Liver (tissue), 9 donors: ENCODE results near the gene NR5A2. TPM values are rescaled to one million over a fixed set of nuclear protein-coding genes. Genes with fewer than 3 reads are reported as not detected.

ENCODE experiments used
- DNase-seq: peaks from one replicate; pipeline ENCODE4 v3.0.0-alpha.2; 2017; ENCODE audit warnings: low spot score
- H3K27ac ChIP-seq, 2 donors: one replicate each; pipeline ENCODE4 v1.7.0; 2013; ENCODE audit warnings: inconsistent platforms in 2 of 2, low read length in 2 of 2, control low read depth in 1 of 2, low read depth in 1 of 2, mild to moderate bottlenecking in 1 of 2
- H3K27me3 ChIP-seq, 4 donors: one replicate each; pipeline versions ENCODE4 v1.6.1 to v1.7.0; 2013; ENCODE audit warnings: low read length in 3 of 4, inconsistent platforms in 1 of 4, mild to moderate bottlenecking in 1 of 4, moderate library complexity in 1 of 4; ENCODE audit not compliant: control insufficient read depth in 4 of 4, insufficient read depth in 4 of 4
- H3K36me3 ChIP-seq, 4 donors: one replicate each; pipeline versions ENCODE4 v1.6.1 to v1.7.0; 2013; ENCODE audit warnings: low read length in 3 of 4, mild to moderate bottlenecking in 3 of 4, low read depth in 1 of 4, moderate library complexity in 1 of 4; ENCODE audit not compliant: control insufficient read depth in 4 of 4, insufficient read depth in 3 of 4
- H3K4me1 ChIP-seq, 4 donors: one replicate each; pipeline versions ENCODE4 v1.6.1 to v1.7.0; 2013; ENCODE audit warnings: low read length in 3 of 4, mild to moderate bottlenecking in 3 of 4, moderate library complexity in 1 of 4; ENCODE audit not compliant: control insufficient read depth in 4 of 4, insufficient read depth in 4 of 4
- H3K4me3 ChIP-seq, 3 donors: one replicate each; pipeline versions ENCODE4 v1.6.1 to v1.7.0; 2013; ENCODE audit warnings: low read length in 3 of 3, control low read depth in 1 of 3, low read depth in 1 of 3, mild to moderate bottlenecking in 1 of 3
- H3K9ac ChIP-seq, 2 donors: one replicate each; pipeline ENCODE4 v1.7.0; 2013; ENCODE audit warnings: low read length in 2 of 2, mild to moderate bottlenecking in 2 of 2, moderate library complexity in 2 of 2, control low read depth in 1 of 2, low read depth in 1 of 2
- H3K9me3 ChIP-seq, 4 donors: one replicate each; pipeline versions ENCODE4 v1.6.1 to v1.7.0; 2013; ENCODE audit warnings: low read length in 3 of 4; ENCODE audit not compliant: control insufficient read depth in 4 of 4
- ATF3 ChIP-seq: IDR thresholded peaks from 2 replicates; pipeline ENCODE4 v1.6.1; 2016; ENCODE audit warnings: antibody characterized with exemption
- CTCF ChIP-seq: fragments of 150-350 bp; IDR thresholded peaks from 2 replicates; pipeline ENCODE4 v1.5.1; 2017; ENCODE audit warnings: improper control_type of control experiment, low read depth, low read length; ENCODE audit not compliant: missing input control
- EGR1 ChIP-seq, 2 donors: IDR thresholded peaks; 2 replicates each; pipeline ENCODE4 v1.6.1; 2016 to 2018; ENCODE audit warnings: antibody characterized with exemption in 2 of 2, low read depth in 2 of 2
- FOXA2 ChIP-seq: IDR thresholded peaks from 2 replicates; pipeline ENCODE4 v1.6.1; 2016; ENCODE audit warnings: antibody characterized with exemption
- GABPA ChIP-seq, 2 donors: IDR thresholded peaks in 1 of 2; conservative IDR thresholded peaks in 1 of 2; 2 replicates each; pipeline ENCODE4 v1.6.1; 2016; ENCODE audit warnings: antibody characterized with exemption in 2 of 2, mild to moderate bottlenecking in 1 of 2, moderate library complexity in 1 of 2
- HNF4A ChIP-seq, 2 donors: conservative IDR thresholded peaks; 2 replicates each; pipeline ENCODE4 v1.6.1; 2016; ENCODE audit warnings: antibody characterized with exemption in 2 of 2, mild to moderate bottlenecking in 2 of 2
- JUND ChIP-seq, 2 donors: IDR thresholded peaks; 2 replicates each; pipeline ENCODE4 v1.6.1; 2016; ENCODE audit warnings: antibody characterized with exemption in 2 of 2
- MAX ChIP-seq: IDR thresholded peaks from 2 replicates; pipeline ENCODE4 v1.6.1; 2016; ENCODE audit warnings: antibody characterized with exemption
- NR2F2 ChIP-seq: IDR thresholded peaks from 2 replicates; pipeline ENCODE4 v1.6.1; 2016; ENCODE audit warnings: antibody characterized with exemption
- RAD21 ChIP-seq, 2 donors: IDR thresholded peaks; 2 replicates each; pipeline ENCODE4 v1.6.1; 2016; ENCODE audit warnings: antibody characterized with exemption in 2 of 2, mild to moderate bottlenecking in 2 of 2
- REST ChIP-seq: IDR thresholded peaks from 2 replicates; pipeline ENCODE4 v1.6.1; 2016; ENCODE audit warnings: antibody characterized with exemption, mild to moderate bottlenecking
- RXRA ChIP-seq, 2 donors: IDR thresholded peaks; 2 replicates each; pipeline ENCODE4 v1.6.1; 2017 to 2018; ENCODE audit warnings: antibody characterized with exemption in 2 of 2, mild to moderate bottlenecking in 1 of 2
- YY1 ChIP-seq: IDR thresholded peaks from 2 replicates; pipeline ENCODE4 v1.6.1; 2016; ENCODE audit warnings: antibody characterized with exemption, mild to moderate bottlenecking
- WGBS: extraction: QIAGEN DNeasy Blood & Tissue Kit; methylation state at CpG from one replicate; pipeline ENCODE4 v1.1.7; 2013; 5-methylcytosine and 5-hydroxymethylcytosine counted together
- polyA plus RNA-seq, 2 donors: library from polyadenylated mRNA; stranded (reverse) in 1 of 2; unstranded in 1 of 2; fragments of 200-250 nt in 1 of 2; fragments of >200 nt in 1 of 2; fragmentation: Nextera tagmentation in 1 of 2; extraction: Ambion mirVana in 1 of 2; gene quantifications; one replicate each; pipeline versions ENCODE4 v1.2.1 to v1.2.3, GENCODE V29; 2013 to 2015
- total RNA-seq, 2 donors: library from RNA; depleted of rRNA; stranded (reverse); fragments of >200 nt; gene quantifications; one replicate each; pipeline ENCODE4 v1.2.3, GENCODE V29; 2014
- donor health status: healthy.
- donor health status: healthy.
- donor health status: healthy.
- donor health status: healthy.
- donor health status: healthy.

NR5A2 gene
- total and polyA plus RNA-seq, 4 donors, result 10.0 to 37.5 (median 21.1) TPM

- Histone ChIP-seq H3K4me3 (no peak overlapping the region), H3K36me3 (no peaks in the 10 kb centered on the region), H3K27me3 (no peaks in the 10 kb centered on the region), H3K4me1 (peaks cover 0 to 11% (median 6%) of the 10 kb centered on the region in 4 donors), H3K9ac (no peak overlapping the region), H3K27ac (no peak overlapping the region), H3K9me3 (no peaks in the 10 kb centered on the region)
- WGBS, result 96% methylated on average over 3 of the region's 3 CpGs
- TF ChIP-seq EGR1 (IDR thresholded peaks at IDR 0.05; ENCODE audit: low read depth in 2 of 2), result no peak
- TF ChIP-seq ATF3, result no peak
- TF ChIP-seq RXRA (IDR thresholded peaks at IDR 0.05), result no peak
- no peak for DNase-seq
Measured at GRCh38 chr1:200181861-200182260, 154.4 kb downstream of the NR5A2 start.

- no peak for DNase-seq
- peaks cover 0 to 11% (median 6%) of the 10 kb centered on the region in 4 donors for H3K4me1 ChIP-seq
- H3K27ac ChIP-seq, result no peak overlapping the region
- no peaks in the 10 kb centered on the region for H3K9me3 ChIP-seq
- no peak overlapping the region for H3K4me3 ChIP-seq
- WGBS, result 93% methylated on average over 7 of the region's 7 CpGs
- TF ChIP-seq ATF3 (no peak), CTCF (no peak), JUND (IDR thresholded peaks at IDR 0.05) (no peak), GABPA (IDR thresholded peaks at IDR 0.05 in 1 of 2, conservative IDR thresholded peaks at IDR 0.05 in 1 of 2) (no peak), FOXA2 (no peak), RAD21 (IDR thresholded peaks at IDR 0.05) (no peak), YY1 (no peak), NR2F2 (no peak), HNF4A (conservative IDR thresholded peaks at IDR 0.05) (no peak), MAX (no peak), REST (no peak)
- H3K27me3 ChIP-seq, result no peaks in the 10 kb centered on the region
- H3K9ac ChIP-seq, result no peak overlapping the region
- H3K36me3 ChIP-seq, result no peaks in the 10 kb centered on the region
Measured at GRCh38 chr1:200182701-200183100, 155.2 kb downstream of the NR5A2 start.
